Upper lobe of right lung (tissue), 1 donor: ENCODE results near the gene SLC19A1. TPM values are rescaled to one million over a fixed set of nuclear protein-coding genes. Genes with fewer than 3 reads are reported as not detected.

ENCODE experiments used
- ATAC-seq: fragments of 200-7000 bp; cut with Tn5 transposase; one replicate; pipeline ENCODE4 v1.9.1; 2020; ENCODE audit warnings: mild to moderate bottlenecking, moderate library complexity
- DNase-seq: peaks from one replicate; pipeline ENCODE4 v3.0.0-alpha.2; 2020
- H3K27ac ChIP-seq: fragments of 200-600 bp; one replicate; pipeline ENCODE4 v1.8.0; 2022
- H3K27me3 ChIP-seq: fragments of 200-600 bp; one replicate; pipeline ENCODE4 v1.8.0; 2022; ENCODE audit warnings: mild to moderate bottlenecking
- H3K36me3 ChIP-seq: fragments of 200-600 bp; one replicate; pipeline ENCODE4 v1.8.0; 2022
- H3K4me1 ChIP-seq: fragments of 200-600 bp; one replicate; pipeline ENCODE4 v1.8.0; 2022
- H3K4me3 ChIP-seq: fragments of 200-600 bp; one replicate; pipeline ENCODE4 v1.8.0; 2022; ENCODE audit warnings: mild to moderate bottlenecking
- H3K9me3 ChIP-seq: fragments of 200-600 bp; one replicate; pipeline ENCODE4 v1.8.0; 2022
- intact Hi-C: fragments of 100-400 bp; cut with DNase I; formaldehyde crosslinking; loops from one replicate; pipeline ENCODE4 v1.11.0; 2022
- total RNA-seq: library from RNA; stranded (reverse); fragmentation: NEBNext Ultra II Directional; extraction: Animal tissue kit (Norgen Biotek cat#: 25700); gene quantifications from one replicate; pipeline ENCODE4 v1.2.1, GENCODE V29; 2021
- TF ChIP-seq, protein P1 (sequence below): fragments of 200-600 bp; IDR thresholded peaks from one replicate; pipeline ENCODE4 v1.8.0; 2022; ENCODE audit warnings: antibody characterized with exemption
- donor health status: DM: no; HTN: yes; CAD: no; lungs with severe emphysema.

Gene SLC19A1
- total RNA-seq, 1 donor from 2014 or later: 39.3 TPM

DNA sequence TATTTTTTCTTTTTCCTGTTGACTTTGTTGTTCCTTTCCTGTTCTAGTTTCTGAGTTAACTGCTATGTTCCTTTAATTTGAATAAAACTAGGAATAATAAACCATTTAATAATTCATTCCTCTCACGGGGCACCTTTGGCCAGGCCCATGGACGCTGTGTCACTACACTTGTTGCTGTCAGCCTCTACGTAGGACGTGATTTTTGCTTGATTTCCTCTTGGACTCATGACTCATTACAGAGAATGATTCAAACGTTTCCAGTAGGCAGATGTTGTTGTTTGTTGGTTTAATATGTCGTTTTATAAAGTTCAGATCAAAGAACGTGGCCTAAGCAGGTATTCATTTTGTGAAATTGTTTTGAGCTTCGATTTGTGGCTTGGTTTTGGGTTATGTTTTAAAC is 9.1 kb upstream of the SLC19A1 start:
- Histone ChIP-seq H3K4me1 (peaks cover 11% of the 10 kb centered on the region), H3K36me3 (no peaks in the 10 kb centered on the region), H3K4me3 (peak overlapping the region; percentile 3), H3K27ac (peak overlapping the region; percentile 82), H3K9me3 (no peaks in the 10 kb centered on the region), H3K27me3 (no peaks in the 10 kb centered on the region)
- DNase-seq (peak; percentile 46), ATAC-seq (no peak)
- intact Hi-C loops: loop anchor here (10.0 kb wide), 1 partner anchor 273 kb away; no protein-coding TSS in a partner anchor
- TF ChIP-seq, protein P1, sequence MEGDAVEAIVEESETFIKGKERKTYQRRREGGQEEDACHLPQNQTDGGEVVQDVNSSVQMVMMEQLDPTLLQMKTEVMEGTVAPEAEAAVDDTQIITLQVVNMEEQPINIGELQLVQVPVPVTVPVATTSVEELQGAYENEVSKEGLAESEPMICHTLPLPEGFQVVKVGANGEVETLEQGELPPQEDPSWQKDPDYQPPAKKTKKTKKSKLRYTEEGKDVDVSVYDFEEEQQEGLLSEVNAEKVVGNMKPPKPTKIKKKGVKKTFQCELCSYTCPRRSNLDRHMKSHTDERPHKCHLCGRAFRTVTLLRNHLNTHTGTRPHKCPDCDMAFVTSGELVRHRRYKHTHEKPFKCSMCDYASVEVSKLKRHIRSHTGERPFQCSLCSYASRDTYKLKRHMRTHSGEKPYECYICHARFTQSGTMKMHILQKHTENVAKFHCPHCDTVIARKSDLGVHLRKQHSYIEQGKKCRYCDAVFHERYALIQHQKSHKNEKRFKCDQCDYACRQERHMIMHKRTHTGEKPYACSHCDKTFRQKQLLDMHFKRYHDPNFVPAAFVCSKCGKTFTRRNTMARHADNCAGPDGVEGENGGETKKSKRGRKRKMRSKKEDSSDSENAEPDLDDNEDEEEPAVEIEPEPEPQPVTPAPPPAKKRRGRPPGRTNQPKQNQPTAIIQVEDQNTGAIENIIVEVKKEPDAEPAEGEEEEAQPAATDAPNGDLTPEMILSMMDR: no peak

DNA sequence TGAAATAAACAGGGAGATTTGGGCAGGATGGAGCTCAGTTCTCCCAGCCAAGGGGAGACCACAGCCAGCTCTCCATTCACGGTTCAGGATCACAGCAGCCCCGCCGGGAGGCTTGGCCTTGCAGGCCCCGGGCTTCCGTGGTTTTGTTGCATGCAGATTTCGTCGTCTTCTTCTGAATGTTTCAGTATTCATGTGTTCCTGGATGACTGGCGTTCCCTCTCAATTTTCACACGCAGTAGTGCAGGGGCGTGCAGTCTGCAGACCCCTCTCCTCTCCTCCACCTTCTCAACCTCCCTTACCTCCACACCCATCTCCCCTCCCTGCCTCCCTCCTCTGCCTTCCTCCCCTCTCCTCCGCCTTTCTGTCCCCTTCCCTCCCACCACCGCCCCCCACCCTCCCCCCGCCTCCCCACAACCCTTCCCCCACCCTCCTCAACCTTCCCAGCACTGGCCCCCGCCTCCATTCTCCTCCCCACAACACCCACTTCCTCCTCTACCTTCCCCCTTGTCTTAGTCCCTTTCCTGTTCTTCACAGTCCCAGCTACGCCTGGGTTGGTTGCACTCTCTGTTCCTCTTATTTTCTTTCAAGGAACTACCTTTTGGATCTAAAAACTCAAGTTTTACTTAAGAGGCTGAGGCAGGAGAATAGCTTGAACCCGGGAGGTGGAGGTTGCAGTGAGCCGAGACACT is 8.4 kb upstream of the SLC19A1 start:
- Histone ChIP-seq H3K4me1 (peaks cover 11% of the 10 kb centered on the region), H3K4me3 (peak overlapping the region; percentile 3), H3K27ac (peak overlapping the region; percentile 82), H3K36me3 (no peaks in the 10 kb centered on the region), H3K27me3 (no peaks in the 10 kb centered on the region), H3K9me3 (no peaks in the 10 kb centered on the region)
- TF ChIP-seq, protein P1: no peak
- peak; percentile 70 for ATAC-seq
- peak; percentile 67 for DNase-seq
- intact Hi-C loops: loop anchor here (10.0 kb wide), 1 partner anchor 274 kb away; no protein-coding TSS in a partner anchor

DNA sequence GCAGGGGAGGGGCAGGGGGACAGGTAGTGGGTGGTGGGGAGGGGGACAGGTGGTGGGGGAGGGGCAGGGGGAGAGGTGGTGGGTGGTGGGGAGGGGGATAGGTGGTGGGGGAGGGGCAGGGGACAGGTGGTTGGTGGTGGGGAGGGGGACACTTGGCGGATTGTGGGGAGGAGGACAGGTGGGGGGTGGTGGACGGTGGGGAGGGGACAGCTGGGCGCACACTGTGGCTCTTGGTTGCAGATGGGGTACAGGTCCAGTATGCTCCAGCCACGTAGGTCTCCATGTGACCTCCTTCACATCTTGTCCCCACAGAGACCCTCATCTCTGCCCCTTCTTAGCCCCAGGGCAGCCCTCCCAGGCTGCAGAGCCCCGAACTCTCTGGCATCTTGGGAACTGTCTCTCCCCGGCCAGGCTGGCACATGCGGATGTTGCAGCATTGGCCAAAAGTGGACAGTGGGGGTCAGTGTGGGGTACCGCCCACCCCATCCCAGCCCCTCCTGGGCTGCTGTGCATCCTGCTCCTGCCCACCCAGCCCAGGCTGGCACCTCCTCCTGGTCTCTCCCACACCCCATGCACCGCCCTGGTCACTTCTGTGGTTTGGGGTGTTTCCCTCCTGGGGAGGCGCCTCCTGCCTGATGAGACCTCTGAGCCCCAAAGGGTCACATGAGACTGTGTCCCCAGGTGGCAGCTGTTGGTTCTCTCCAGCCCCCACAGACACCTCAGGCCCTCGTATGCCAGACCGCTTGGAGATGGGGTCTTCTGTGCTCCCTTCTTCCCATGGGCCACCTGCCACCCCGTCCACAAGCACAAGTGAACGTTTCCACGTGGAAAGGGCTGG is 7.6 kb upstream of the SLC19A1 start:
- TF ChIP-seq, protein P1: no peak
- H3K27ac ChIP-seq: peak overlapping the region; percentile 51
- ATAC-seq (peak; percentile 32), DNase-seq (peak; percentile 65)
- H3K27me3 ChIP-seq: no peaks in the 10 kb centered on the region
- no peak overlapping the region for H3K4me3 ChIP-seq
- intact Hi-C loops: loop anchor here (10.0 kb wide), 1 partner anchor 275 kb away; no protein-coding TSS in a partner anchor
- peaks cover 11% of the 10 kb centered on the region for H3K4me1 ChIP-seq
- no peaks in the 10 kb centered on the region for H3K36me3 ChIP-seq
- no peaks in the 10 kb centered on the region for H3K9me3 ChIP-seq

DNA sequence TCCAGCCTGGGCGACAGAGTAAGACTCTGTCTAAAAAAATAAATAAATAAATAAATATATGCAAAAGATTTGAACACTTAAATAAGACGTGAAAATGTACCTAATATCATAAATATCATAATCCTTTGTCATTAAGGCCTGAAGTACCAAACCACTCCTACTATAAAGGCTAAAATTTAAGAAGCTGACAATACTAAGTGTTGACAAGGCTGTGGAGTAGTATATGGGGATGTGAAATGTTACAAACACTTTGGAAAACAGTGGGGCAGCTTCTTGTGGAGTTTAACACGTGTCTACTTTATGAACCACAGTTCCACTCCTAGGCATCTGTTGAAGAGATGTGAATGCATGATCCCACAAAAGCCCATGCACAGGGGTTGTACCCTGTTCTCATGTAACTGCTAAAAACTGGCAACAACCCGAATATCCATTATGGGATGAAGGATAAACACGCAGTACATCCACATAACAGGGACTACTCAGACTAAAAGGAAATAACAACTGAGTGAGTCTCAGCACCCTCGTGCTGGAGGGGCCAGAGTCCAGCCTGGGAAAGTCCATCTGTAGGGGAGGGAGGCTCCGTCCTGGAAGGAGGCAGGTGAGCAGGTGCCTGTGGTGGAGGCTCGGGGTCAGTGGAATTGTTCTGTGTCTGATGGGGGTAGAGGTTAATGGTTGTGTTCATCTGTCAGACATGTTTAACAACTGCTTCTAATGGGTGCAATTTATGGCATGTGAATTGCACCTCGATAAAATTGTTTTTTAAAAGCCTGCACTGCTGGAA is 6.7 kb upstream of the SLC19A1 start:
- intact Hi-C loops: no loop called here
- no peaks in the 10 kb centered on the region for H3K36me3 ChIP-seq
- no peak for DNase-seq
- H3K27ac ChIP-seq: no peak overlapping the region
- H3K4me3 ChIP-seq: no peak overlapping the region
- TF ChIP-seq, protein P1: no peak
- H3K27me3 ChIP-seq: no peaks in the 10 kb centered on the region
- H3K4me1 ChIP-seq: peaks cover 11% of the 10 kb centered on the region
- ATAC-seq: no peak
- H3K9me3 ChIP-seq: no peaks in the 10 kb centered on the region

DNA sequence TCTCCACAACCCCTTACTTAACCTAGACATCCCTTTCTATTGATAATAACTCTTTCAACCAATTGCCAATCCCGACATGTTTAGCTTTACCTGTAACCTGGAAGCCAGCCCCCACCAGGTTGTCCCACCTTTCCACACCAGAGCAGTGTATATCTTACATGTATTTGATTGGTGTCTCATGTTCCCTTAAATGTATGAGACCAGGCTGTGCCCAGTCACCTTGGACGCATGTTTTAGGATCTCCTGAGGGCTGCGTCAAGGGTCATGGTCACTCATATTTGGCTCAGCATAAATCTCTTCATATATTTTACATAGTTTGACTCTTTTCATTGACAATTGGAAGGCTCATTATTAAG is 5.3 kb upstream of the SLC19A1 start:
- Histone ChIP-seq H3K27ac (no peak overlapping the region), H3K4me1 (peaks cover 11% of the 10 kb centered on the region), H3K27me3 (no peaks in the 10 kb centered on the region), H3K4me3 (no peak overlapping the region), H3K9me3 (no peaks in the 10 kb centered on the region), H3K36me3 (no peaks in the 10 kb centered on the region)
- no peak for ATAC-seq
- DNase-seq: no peak
- TF ChIP-seq, protein P1: no peak
- intact Hi-C loops: no loop called here
